ENCODE data around the gene MAN1C1.
"Not testable (repeated sequence)": the region's sequence is repeated elsewhere in the genome, so short reads cannot be mapped to it uniquely, and the experiment has no call there.

MAN1C1 gene

GRCh38 chr1:25583519-25584370 is 32.8 kb upstream of the MAN1C1 start:
- no peak for DNase-seq (ENCODE audit: low read depth, low spot score)

- DNase-seq (ENCODE audit: low read depth, low spot score): no peak
These were observed 30.4 kb upstream of the MAN1C1 start for GRCh38 chr1:25586181-25586588.

GRCh38 chr1:25587290-25587689 is 29.3 kb upstream of the MAN1C1 start:
- no peak for DNase-seq (ENCODE audit: low read depth, low spot score)

- DNase-seq (ENCODE audit: low read depth, low spot score): not testable (repeated sequence)
These were observed 28.4 kb upstream of the MAN1C1 start for GRCh38 chr1:25588224-25588623.

- not testable (repeated sequence) for DNase-seq (ENCODE audit: low read depth, low spot score)
These were observed 27.8 kb upstream of the MAN1C1 start for GRCh38 chr1:25588786-25589185.

GRCh38 chr1:25590096-25590824 is 26.3 kb upstream of the MAN1C1 start:
- DNase-seq (ENCODE audit: low read depth, low spot score): no peak

- DNase-seq (ENCODE audit: low read depth, low spot score): no peak
These were observed 22.7 kb upstream of the MAN1C1 start for GRCh38 chr1:25593861-25594260.

- no peak for DNase-seq (ENCODE audit: low read depth, low spot score)
These were observed 21.6 kb upstream of the MAN1C1 start for GRCh38 chr1:25594971-25595370.

- not testable (repeated sequence) for DNase-seq (ENCODE audit: low read depth, low spot score)
These were observed 19.9 kb upstream of the MAN1C1 start for GRCh38 chr1:25596641-25597040.

- no peak for DNase-seq (ENCODE audit: low read depth, low spot score)
These were observed 17.7 kb upstream of the MAN1C1 start for GRCh38 chr1:25598879-25599278.

GRCh38 chr1:25599969-25600610 is 16.5 kb upstream of the MAN1C1 start:
- no peak for DNase-seq (ENCODE audit: low read depth, low spot score)

GRCh38 chr1:25600971-25601699 is 15.5 kb upstream of the MAN1C1 start:
- DNase-seq (ENCODE audit: low read depth, low spot score): not testable (repeated sequence)

- DNase-seq (ENCODE audit: low read depth, low spot score): not testable (repeated sequence)
These were observed 12.6 kb upstream of the MAN1C1 start for GRCh38 chr1:25603779-25604538.

- no peak for DNase-seq (ENCODE audit: low read depth, low spot score)
These were observed 9.5 kb upstream of the MAN1C1 start for GRCh38 chr1:25607123-25607522.

GRCh38 chr1:25608488-25609178 is 8.0 kb upstream of the MAN1C1 start:
- DNase-seq (ENCODE audit: low read depth, low spot score): peak; percentile 21

- DNase-seq (ENCODE audit: low read depth, low spot score): no peak
These were observed 6.7 kb upstream of the MAN1C1 start for GRCh38 chr1:25609921-25610320.

- no peak for DNase-seq (ENCODE audit: low read depth, low spot score)
These were observed 5.6 kb upstream of the MAN1C1 start for GRCh38 chr1:25610822-25611630.

- no peak for DNase-seq (ENCODE audit: low read depth, low spot score)
These were observed 4.7 kb upstream of the MAN1C1 start for GRCh38 chr1:25611843-25612242.

GRCh38 chr1:25612421-25612820 is 4.2 kb upstream of the MAN1C1 start:
- DNase-seq (ENCODE audit: low read depth, low spot score): no peak

Measured in smooth muscle cell of the brain vasculature (primary cell).